ENCODE results near the gene PIGC. TPM values are rescaled to one million over a fixed set of nuclear protein-coding genes. Genes with fewer than 3 reads are reported as not detected.

PIGC gene
- total and polyA plus RNA-seq, 10 of the 15 experiments (the other 5 are each of a cell fraction or from before 2014, with no cell fraction given), result 11.0 to 37.3 (median 19.6) TPM

GRCh38 chr1:172395576-172395975, 48.3 kb downstream of the PIGC start:
- Histone ChIP-seq H3K27me3 (replicated peaks in 1 of 2; ENCODE audit: control insufficient read depth in 2 of 2, insufficient read depth in 2 of 2, low read length in 1 of 2) (no peaks in the 10 kb centered on the region), H2AFZ (ENCODE audit: control insufficient read depth, low read depth, low read length) (no peak overlapping the region), H3K9ac (ENCODE audit: control insufficient read depth, insufficient read depth, low read length) (no peak overlapping the region), H3K27ac (ENCODE audit: control insufficient read depth, insufficient read depth) (peak overlapping the region; percentile 27), H3K9me3 (replicated peaks; ENCODE audit: control insufficient read depth, insufficient read depth, low read length) (no peaks in the 10 kb centered on the region; the same call in 2 of the 3 replicates), H4K20me1 (ENCODE audit: control insufficient read depth, insufficient read depth) (no peaks in the 10 kb centered on the region), H3K79me2 (ENCODE audit: control insufficient read depth, insufficient read depth, low read length) (no peaks in the 10 kb centered on the region), H3K4me3 (no peak overlapping the region), H3K4me1 (ENCODE audit: control insufficient read depth, insufficient read depth, low read length) (peaks cover 86% of the 10 kb centered on the region), H3K4me2 (ENCODE audit: control insufficient read depth, insufficient read depth) (no peak overlapping the region), H3K36me3 (ENCODE audit: control insufficient read depth in 2 of 2, insufficient read depth in 2 of 2, low read length in 1 of 2) (no peaks in the 10 kb centered on the region)
- BruUV-seq (replicated peaks), result no TSS peak
- RAD21 ChIA-PET (ENCODE audit: unreplicated experiment), result interaction anchor here (0.9 to 15.1 kb wide), 9 partner anchors 15 to 392 kb away, joined by 3 to 394 read pairs (median 26); no protein-coding TSS in a partner anchor
- POLR2A ChIA-PET, result interaction anchor here (1.2 to 8.1 kb wide), 4 partner anchors 14 to 57 kb away, joined by 3 to 73 read pairs (median 24); no protein-coding TSS in a partner anchor
- no peak for DNase-seq (ENCODE audit: low read depth, low spot score)
- WGBS (ENCODE audit: insufficient coverage, insufficient replicate concordance, low lambda C conversion rate, missing lambda C conversion rate), result 96% methylated on average over 3 of the region's 3 CpGs
- ATAC-seq, result no peak
- CTCF ChIA-PET, result interaction anchor here (1.0 to 12.4 kb wide), 11 partner anchors 15 to 393 kb away, joined by 3 to 153 read pairs (median 4); partner anchors contain the start of gene PIGC
- in situ Hi-C loops (cut with MboI), result loop anchor here (5.0 kb wide), 1 partner anchor 308 kb away; no protein-coding TSS in a partner anchor
- FAIRE-seq, result no peak
- intact Hi-C loops (cut with micrococcal nuclease; ENCODE audit: unreplicated experiment), result loop anchor here (5.0 kb wide), 1 partner anchor 123 kb away; no protein-coding TSS in a partner anchor
- SMC1A ChIA-PET (ENCODE audit: uncharacterized antibody, unreplicated experiment), result interaction anchor here (0.8 to 16.5 kb wide), 10 partner anchors 17 to 304 kb away, joined by 3 to 458 read pairs (median 27); no protein-coding TSS in a partner anchor
- TF ChIP-seq E2F4 (IDR thresholded peaks at IDR 0.05; ENCODE audit: low read depth, low read length), result no peak
- no peak for TF ChIP-seq MTA3 (IDR thresholded peaks at IDR 0.05; ENCODE audit: borderline replicate concordance, low read length)
- no peak for TF ChIP-seq JUNB (IDR thresholded peaks at IDR 0.05)
- TF ChIP-seq, protein P1, sequence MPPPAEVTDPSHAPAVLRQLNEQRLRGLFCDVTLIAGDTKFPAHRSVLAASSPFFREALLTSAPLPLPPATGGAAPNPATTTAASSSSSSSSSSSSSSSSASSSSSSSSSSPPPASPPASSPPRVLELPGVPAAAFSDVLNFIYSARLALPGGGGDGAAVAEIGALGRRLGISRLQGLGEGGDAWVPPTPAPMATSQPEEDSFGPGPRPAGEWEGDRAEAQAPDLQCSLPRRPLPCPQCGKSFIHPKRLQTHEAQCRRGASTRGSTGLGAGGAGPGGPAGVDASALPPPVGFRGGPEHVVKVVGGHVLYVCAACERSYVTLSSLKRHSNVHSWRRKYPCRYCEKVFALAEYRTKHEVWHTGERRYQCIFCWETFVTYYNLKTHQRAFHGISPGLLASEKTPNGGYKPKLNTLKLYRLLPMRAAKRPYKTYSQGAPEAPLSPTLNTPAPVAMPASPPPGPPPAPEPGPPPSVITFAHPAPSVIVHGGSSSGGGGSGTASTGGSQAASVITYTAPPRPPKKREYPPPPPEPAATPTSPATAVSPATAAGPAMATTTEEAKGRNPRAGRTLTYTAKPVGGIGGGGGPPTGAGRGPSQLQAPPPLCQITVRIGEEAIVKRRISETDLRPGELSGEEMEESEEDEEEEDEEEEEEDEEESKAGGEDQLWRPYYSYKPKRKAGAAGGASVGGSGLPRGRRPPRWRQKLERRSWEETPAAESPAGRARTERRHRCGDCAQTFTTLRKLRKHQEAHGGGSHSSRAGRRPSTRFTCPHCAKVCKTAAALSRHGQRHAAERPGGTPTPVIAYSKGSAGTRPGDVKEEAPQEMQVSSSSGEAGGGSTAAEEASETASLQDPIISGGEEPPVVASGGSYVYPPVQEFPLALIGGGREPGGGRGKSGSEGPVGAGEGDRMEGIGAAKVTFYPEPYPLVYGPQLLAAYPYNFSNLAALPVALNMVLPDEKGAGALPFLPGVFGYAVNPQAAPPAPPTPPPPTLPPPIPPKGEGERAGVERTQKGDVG (CRISPR knock-in tag; IDR thresholded peaks at IDR 0.05), result no peak
- no peak for TF ChIP-seq IKZF1 (conservative IDR thresholded peaks at IDR 0.05)
- no peak for TF ChIP-seq E2F8 (IDR thresholded peaks at IDR 0.05; ENCODE audit: low read depth, partially characterized antibody)

Measured in GM12878 (cell line).